A549 (cell line): Measurements from ENCODE around the gene SLC6A15.

Experiments used
- CTCF ChIP-seq: fragments of >200 bp; sonication (Bioruptor Twin); formaldehyde crosslinking; IDR thresholded peaks from 3 replicates; pipeline ENCODE4 v1.5.1; 2016
- NR3C1 ChIP-seq: fragments of >200 bp; sonication (Bioruptor Twin); formaldehyde crosslinking; IDR thresholded peaks from 3 replicates; pipeline ENCODE4 v1.6.1; 2017
- POLR2A ChIP-seq: IDR thresholded peaks from 2 replicates; pipeline ENCODE4 v1.6.1; 2012; ENCODE audit warnings: mild to moderate bottlenecking, low read length
- ZC3H11A ChIP-seq: fragments of 450-650 bp; IDR thresholded peaks from 2 replicates; pipeline ENCODE4 v1.6.1; 2014; ENCODE audit warnings: antibody characterized with exemption, mild to moderate bottlenecking
- ZNF302 ChIP-seq: fragments of 250-450 bp; sonication (Bioruptor Pico); IDR thresholded peaks from 2 replicates; pipeline ENCODE4 v1.9.0; 2021; ENCODE audit warnings: inconsistent platforms, mild to moderate bottlenecking, moderate library complexity

GRCh38 chr12:84955298-84955697 is 42.7 kb upstream of the SLC6A15 start:
- TF ChIP-seq POLR2A (no peak), ZC3H11A (no peak), CTCF (no peak), NR3C1 (no peak), ZNF302 (CRISPR knock-in tag) (no peak)
